Activated T-helper 2 cell treated with anti-CD3 and anti-CD28 coated beads, Interferon-gamma antibody, Interleukin-2, Interleukin-4, amounts not matched to agents 10 μg/mL and 5 μg/mL and 100 μg/mL, durations not matched to agents 14 hours and 24 hours and 36 hours (primary cell): ENCODE results near the gene LAMA4. TPM values are rescaled to one million over a fixed set of nuclear protein-coding genes. Genes with fewer than 3 reads are reported as not detected.

Experiments
- DNase-seq: peaks from one replicate; pipeline ENCODE4 v3.0.0; 2021; ENCODE audit warnings: low spot score
- H3K27ac Mint-ChIP-seq: one replicate; pipeline ENCODE4 v1.8.0; 2021; ENCODE audit warnings: mixed read lengths
- H3K27me3 Mint-ChIP-seq: one replicate; pipeline ENCODE4 v1.8.0; 2021; ENCODE audit warnings: low read depth, mixed read lengths
- H3K36me3 Mint-ChIP-seq: one replicate; pipeline ENCODE4 v1.8.0; 2021; ENCODE audit warnings: low read depth, mixed read lengths
- H3K4me1 Mint-ChIP-seq: one replicate; pipeline ENCODE4 v1.8.0; 2021; ENCODE audit warnings: low read depth, mixed read lengths
- H3K4me3 Mint-ChIP-seq: one replicate; pipeline ENCODE4 v1.8.0; 2021; ENCODE audit warnings: low read depth, mild to moderate bottlenecking, moderate library complexity, mixed read lengths
- H3K9me3 Mint-ChIP-seq: one replicate; pipeline ENCODE4 v1.8.0; 2021; ENCODE audit warnings: mixed read lengths
- intact Hi-C: fragments of 100-400 bp; cut with micrococcal nuclease; formaldehyde crosslinking; loops from one replicate; pipeline ENCODE4 v1.15.1; 2023
- total RNA-seq: library from RNA; stranded (reverse); gene quantifications from 2 replicates; pipeline ENCODE4 v1.2.3, GENCODE V29; 2022

LAMA4 gene
- total RNA-seq, 1 donor from 2014 or later = not detected

DNA sequence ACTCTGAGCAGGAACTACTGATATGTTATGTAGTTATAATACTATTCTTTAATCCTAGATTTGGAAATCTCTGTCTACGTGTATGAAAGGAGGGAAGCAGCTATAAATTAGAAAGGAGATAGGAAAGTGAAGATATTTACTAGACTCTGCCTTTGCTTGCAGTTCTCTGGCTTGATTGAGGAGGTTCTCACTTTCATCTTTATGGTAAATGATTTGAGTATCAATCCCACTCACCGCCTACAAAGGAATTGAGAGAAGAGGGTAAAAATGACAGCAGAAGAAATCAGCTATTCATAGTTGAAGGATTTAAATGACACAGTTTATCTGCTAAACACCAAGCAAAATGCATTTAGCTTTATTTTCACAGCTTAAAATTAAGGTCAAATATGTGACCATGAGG is 99.7 kb downstream of the LAMA4 start:
- H3K4me1 Mint-ChIP-seq = peaks cover 21% of the 10 kb centered on the region
- peaks cover 26% of the 10 kb centered on the region for H3K27me3 Mint-ChIP-seq
- no peak overlapping the region for H3K4me3 Mint-ChIP-seq
- H3K9me3 Mint-ChIP-seq = no peaks in the 10 kb centered on the region
- no peak for DNase-seq
- H3K27ac Mint-ChIP-seq = peak overlapping the region; percentile 18
- intact Hi-C loops = loop anchor here (5.0 kb wide), 1 partner anchor 37 kb away; no protein-coding TSS in a partner anchor
- H3K36me3 Mint-ChIP-seq = no peaks in the 10 kb centered on the region

DNA sequence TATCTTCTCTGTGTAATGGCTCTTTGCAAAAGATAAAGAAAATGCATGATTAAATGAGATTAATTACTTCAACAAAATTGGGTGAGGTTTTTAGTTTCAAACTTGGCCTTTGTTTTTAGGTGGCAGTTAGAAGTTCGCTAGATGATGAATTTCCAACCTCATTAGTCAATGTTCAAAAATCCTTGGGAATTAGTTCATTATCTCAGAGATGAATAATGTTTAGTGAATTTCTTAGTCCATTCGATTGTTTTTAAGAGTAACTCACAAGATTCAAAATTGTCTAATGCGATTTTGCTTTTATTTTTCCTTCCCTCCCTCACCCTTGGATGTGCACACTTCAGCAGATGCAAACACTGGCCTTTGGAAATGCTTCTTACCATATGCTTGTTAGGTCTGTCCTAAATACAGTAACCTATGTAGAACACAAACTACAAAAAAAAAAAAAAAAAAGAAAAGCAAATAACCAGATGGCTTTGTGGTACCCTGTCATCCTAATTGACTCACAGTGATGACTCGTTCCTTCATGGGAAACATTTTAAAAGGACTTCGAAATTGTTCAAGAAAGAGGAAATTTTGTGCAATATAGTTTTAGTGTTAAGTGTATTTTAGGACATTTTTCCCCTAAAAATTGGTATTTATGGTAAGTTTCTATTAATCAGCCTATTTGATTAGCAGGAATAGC is 100.3 kb downstream of the LAMA4 start:
- intact Hi-C loops = loop anchor here (5.0 kb wide), 1 partner anchor 37 kb away; no protein-coding TSS in a partner anchor
- no peak for DNase-seq
- no peaks in the 10 kb centered on the region for H3K36me3 Mint-ChIP-seq
- peaks cover 21% of the 10 kb centered on the region for H3K4me1 Mint-ChIP-seq
- H3K4me3 Mint-ChIP-seq = no peak overlapping the region
- peak overlapping the region; percentile 18 for H3K27ac Mint-ChIP-seq
- H3K27me3 Mint-ChIP-seq = peaks cover 22% of the 10 kb centered on the region
- H3K9me3 Mint-ChIP-seq = no peaks in the 10 kb centered on the region

DNA sequence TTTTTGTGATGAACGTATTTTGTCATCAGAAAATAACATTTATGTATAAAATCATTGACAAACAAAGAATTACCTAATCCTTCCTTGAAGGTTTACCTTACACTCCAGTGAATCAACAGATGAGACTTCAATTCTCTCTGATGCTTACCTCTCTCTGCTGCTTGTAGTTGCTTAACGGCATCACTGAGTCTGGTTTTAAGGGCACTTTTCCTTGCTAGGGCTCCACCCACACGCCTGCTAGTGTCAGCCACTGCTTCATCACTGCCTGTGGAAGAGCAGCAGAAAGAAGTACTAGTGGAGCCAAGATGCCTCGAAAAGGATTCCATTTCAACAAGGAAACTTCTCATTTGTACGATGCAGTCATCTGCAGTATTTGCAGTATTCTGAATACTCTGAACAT is 104.0 kb downstream of the LAMA4 start:
- no peak for DNase-seq
- Mint-ChIP-seq H3K27me3 (peaks cover 24% of the 10 kb centered on the region), H3K36me3 (no peaks in the 10 kb centered on the region), H3K4me1 (peaks cover 15% of the 10 kb centered on the region), H3K4me3 (no peak overlapping the region), H3K9me3 (no peaks in the 10 kb centered on the region), H3K27ac (no peak overlapping the region)
- intact Hi-C loops = loop anchor here (5.0 kb wide), 1 partner anchor 33 kb away; no protein-coding TSS in a partner anchor

DNA sequence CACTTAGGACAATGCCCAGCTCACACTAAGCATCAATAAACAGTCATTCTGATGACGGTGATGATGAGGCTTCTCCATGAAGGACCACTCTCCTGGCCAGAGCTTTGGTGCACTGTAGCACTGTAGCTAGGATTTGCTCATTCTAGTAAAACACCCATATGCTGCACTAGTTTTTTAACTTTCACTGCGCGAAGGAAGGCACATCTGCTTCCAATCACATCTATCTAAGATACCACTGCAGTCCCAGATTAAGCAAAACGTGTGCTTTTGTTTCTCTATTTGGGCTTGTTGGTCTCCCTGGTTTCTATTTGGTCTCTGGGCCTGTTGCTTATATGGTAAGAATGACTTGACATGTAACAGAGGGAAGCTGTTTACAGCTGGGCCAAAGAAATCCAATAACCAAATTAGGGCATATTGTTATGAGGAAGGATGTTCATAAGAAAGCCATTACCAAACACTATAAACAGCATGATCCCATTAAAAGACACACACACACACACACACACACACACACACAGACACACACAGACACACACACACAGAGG is 104.6 kb downstream of the LAMA4 start:
- H3K27ac Mint-ChIP-seq = no peak overlapping the region
- no peak for DNase-seq
- no peak overlapping the region for H3K4me3 Mint-ChIP-seq
- H3K9me3 Mint-ChIP-seq = no peaks in the 10 kb centered on the region
- H3K36me3 Mint-ChIP-seq = no peaks in the 10 kb centered on the region
- peaks cover 24% of the 10 kb centered on the region for H3K27me3 Mint-ChIP-seq
- intact Hi-C loops = loop anchor here (5.0 kb wide), 1 partner anchor 32 kb away; no protein-coding TSS in a partner anchor
- H3K4me1 Mint-ChIP-seq = peaks cover 13% of the 10 kb centered on the region

DNA sequence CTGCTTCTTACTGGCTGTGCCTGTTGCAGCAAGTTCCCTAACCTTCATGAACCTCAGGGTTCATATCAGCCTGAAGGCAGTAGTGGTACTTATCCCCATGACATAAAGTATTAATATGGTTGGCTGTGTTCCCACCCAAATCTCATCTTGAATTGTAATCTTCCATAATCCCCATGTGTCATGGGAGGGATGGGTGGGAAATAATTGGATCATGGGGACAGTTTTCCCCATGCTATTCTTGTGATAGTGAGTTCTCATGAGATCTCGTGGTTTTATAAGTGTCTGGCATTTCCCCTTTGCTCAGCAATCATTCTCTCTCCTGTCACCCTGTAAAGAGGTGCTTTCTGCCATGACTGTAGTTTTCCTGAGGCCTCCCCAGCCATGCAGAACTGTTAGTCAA is 105.1 kb downstream of the LAMA4 start:
- Mint-ChIP-seq H3K36me3 (no peaks in the 10 kb centered on the region), H3K4me3 (no peak overlapping the region), H3K27ac (no peak overlapping the region), H3K27me3 (peaks cover 24% of the 10 kb centered on the region), H3K4me1 (peaks cover 8% of the 10 kb centered on the region), H3K9me3 (no peaks in the 10 kb centered on the region)
- DNase-seq = no peak
- intact Hi-C loops = no loop called here

DNA sequence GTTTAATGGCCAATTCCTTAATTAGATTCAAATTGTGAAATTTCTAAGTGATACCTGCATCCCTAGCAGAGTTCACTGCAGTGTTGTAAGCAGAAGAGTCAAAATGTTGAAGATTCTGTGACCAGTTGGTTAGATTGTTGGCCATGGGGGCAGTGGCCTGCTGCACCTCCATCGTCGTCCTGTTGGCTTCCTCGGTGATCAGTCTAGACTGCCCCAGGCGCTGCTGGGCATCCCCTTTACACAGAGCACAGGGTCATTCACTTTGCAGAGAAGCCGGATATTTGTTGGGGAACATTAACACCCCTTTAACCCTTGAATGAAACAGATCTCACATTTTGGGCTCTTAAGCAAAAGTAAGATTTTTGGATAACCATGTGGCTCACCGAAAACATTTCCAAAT is 106.3 kb downstream of the LAMA4 start:
- Mint-ChIP-seq H3K4me3 (no peak overlapping the region), H3K36me3 (no peaks in the 10 kb centered on the region)
- intact Hi-C loops = no loop called here

DNA sequence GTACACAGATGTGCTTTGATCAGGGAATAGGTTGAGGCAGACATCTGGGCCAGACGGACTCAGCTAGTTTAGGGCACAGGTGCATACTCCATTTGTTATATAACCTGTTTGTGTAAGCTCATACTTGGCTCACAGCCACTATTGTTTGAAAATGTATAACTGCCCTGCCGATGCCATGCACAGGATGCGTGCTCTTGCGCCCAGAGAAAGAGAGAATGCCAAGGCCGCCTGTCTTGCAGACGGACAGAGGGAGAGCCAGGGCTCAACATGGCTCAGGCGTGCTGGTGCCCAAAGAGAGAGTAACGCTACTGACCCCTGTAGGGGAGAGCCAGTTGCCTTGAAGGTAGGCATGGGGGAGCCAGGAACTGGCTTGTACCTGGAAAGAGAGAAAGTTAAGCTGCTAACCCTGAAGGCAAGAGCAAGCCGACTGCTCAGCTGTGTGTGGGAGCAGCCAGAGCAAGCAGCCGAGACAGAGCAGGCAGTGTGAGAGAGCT is 109.2 kb downstream of the LAMA4 start:
- H3K9me3 Mint-ChIP-seq = no peaks in the 10 kb centered on the region
- H3K4me3 Mint-ChIP-seq = no peak overlapping the region
- no peak for DNase-seq
- peaks cover 15% of the 10 kb centered on the region for H3K27me3 Mint-ChIP-seq
- intact Hi-C loops = no loop called here
- no peaks in the 10 kb centered on the region for H3K4me1 Mint-ChIP-seq
- no peaks in the 10 kb centered on the region for H3K36me3 Mint-ChIP-seq
- no peak overlapping the region for H3K27ac Mint-ChIP-seq

More for the DNA sequence above, 106.3 kb downstream of the LAMA4 start:
- DNase-seq = no peak
- Mint-ChIP-seq H3K27me3 (peaks cover 23% of the 10 kb centered on the region), H3K27ac (no peak overlapping the region), H3K4me1 (peaks cover 3% of the 10 kb centered on the region), H3K9me3 (no peaks in the 10 kb centered on the region)

DNA sequence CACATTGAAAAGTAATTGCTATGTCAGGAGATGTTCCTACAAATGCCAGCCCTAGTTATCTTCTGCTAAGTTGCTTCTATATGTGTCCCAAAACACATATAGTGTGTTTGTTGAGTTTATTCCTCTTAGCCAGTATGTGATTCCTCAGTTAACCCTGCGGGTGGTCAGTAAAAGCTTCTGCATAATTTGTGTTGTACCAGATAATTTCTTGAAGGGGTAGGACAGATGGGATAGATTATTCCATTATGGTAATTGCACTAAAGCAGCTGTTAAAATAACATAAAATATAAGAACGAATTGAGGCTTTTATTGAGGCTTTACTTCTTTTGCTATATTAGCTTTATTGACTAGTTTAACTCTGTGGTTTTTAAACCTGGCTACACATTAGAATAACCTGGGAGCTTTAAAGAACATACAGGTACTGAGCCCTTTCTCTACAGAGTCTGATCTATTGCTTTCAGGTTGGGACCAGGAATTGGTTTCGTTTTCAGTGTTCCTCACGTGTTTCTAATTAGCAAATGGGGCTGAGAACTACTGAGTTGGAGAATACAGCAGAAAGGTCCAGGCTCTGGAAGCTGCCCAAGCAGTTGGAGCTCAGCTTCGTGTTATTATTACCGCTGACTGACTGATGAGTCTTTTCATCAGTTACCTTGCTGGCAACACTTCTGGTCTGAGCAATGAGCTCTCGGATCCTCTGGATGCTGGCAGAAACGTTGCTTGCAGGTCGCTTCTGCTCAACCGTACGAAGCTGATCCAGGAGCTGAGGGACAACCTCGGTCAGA is 110.0 kb downstream of the LAMA4 start:
- peaks cover 17% of the 10 kb centered on the region for H3K27me3 Mint-ChIP-seq
- no peak for DNase-seq
- no peaks in the 10 kb centered on the region for H3K9me3 Mint-ChIP-seq
- H3K4me3 Mint-ChIP-seq = no peak overlapping the region
- intact Hi-C loops = no loop called here
- H3K4me1 Mint-ChIP-seq = no peaks in the 10 kb centered on the region
- no peaks in the 10 kb centered on the region for H3K36me3 Mint-ChIP-seq
- no peak overlapping the region for H3K27ac Mint-ChIP-seq

DNA sequence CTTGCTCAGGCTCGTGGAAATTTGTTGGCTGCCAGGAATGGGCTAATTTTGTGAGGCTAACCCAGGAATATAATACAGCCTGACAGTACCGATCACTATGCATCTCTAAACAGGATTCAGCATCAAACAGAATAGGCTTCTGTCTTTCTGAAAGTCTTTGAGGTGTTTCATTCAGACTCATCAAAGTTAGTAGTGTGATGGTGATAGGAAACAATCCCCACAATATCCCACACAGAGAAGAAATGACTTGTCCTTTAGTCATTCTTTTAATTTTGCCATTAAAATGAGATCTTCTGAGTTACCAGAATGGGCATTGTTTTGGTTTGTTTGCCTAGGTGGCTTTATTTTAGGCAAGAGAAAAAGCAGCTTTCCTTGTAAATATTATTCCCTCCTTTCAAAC is 112.7 kb downstream of the LAMA4 start:
- Mint-ChIP-seq H3K27ac (no peak overlapping the region), H3K4me3 (no peak overlapping the region), H3K9me3 (no peaks in the 10 kb centered on the region), H3K36me3 (no peaks in the 10 kb centered on the region), H3K4me1 (no peaks in the 10 kb centered on the region), H3K27me3 (peaks cover 9% of the 10 kb centered on the region)
- no peak for DNase-seq
- intact Hi-C loops = no loop called here

DNA sequence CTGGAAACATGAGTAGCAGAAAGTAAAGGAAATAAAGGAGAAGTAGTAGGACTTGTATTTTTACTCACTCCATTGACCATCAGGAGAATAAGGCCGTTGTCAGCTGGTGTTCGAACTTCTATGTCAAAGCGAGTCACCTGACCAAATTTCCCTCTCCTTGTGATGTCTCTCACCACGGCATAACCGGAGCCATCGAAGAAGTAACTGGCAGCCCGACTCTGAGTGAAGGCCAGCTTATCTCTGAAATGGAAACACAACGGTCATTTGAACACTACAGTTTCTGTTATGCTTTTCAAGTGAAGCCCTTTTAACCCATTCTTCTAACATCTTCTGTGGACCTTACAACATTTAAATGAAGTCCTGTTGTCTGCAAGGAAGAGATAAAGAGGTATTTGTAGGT is 115.3 kb downstream of the LAMA4 start:
- H3K36me3 Mint-ChIP-seq = no peaks in the 10 kb centered on the region
- H3K4me1 Mint-ChIP-seq = no peaks in the 10 kb centered on the region
- DNase-seq = no peak
- no peak overlapping the region for H3K4me3 Mint-ChIP-seq
- intact Hi-C loops = no loop called here
- H3K27ac Mint-ChIP-seq = no peak overlapping the region
- H3K9me3 Mint-ChIP-seq = no peaks in the 10 kb centered on the region
- H3K27me3 Mint-ChIP-seq = peaks cover 14% of the 10 kb centered on the region

DNA sequence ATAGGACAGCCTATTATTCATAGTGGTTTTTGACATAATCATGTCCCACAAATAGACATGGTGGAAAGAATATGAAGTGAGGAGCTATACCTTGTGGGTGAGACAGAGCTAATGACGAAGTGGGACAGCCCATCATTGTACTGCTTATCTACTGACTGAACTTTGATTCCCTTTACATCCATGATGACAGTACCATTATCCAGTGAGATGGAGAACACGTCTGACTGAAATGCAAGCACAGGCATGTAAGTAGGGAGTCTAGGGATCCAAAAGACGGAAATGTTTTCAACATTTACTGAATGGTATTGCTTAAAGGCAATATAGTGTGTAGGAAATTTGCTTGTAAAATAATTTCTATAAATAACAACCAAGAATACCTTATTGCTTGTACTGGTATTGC is 123.5 kb downstream of the LAMA4 start:
- intact Hi-C loops = no loop called here
- Mint-ChIP-seq H3K36me3 (no peaks in the 10 kb centered on the region), H3K4me3 (no peak overlapping the region)

DNA sequence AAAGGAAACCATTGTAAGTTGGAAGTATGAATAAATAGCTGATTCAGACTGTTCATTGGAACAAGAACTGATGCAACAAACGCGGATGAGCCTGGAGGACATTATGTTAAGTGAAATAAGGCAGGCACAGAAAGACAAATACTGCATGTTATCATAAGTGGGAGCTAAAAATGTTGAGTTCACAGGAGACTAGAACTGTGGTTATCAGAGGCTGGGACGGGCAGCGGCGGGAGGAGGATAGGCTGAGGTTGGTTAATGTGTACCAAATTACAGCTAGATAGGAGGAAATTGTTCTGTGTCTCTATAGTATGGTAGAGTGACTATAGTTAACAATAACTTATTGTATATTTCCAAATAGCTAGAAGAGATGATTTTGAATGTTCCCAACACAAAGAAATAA is 126.2 kb downstream of the LAMA4 start:
- Mint-ChIP-seq H3K27ac (no peak overlapping the region), H3K36me3 (no peaks in the 10 kb centered on the region), H3K27me3 (peaks cover 27% of the 10 kb centered on the region), H3K4me3 (no peak overlapping the region), H3K9me3 (no peaks in the 10 kb centered on the region), H3K4me1 (no peaks in the 10 kb centered on the region)
- no peak for DNase-seq
- intact Hi-C loops = no loop called here

More for the DNA sequence above, 123.5 kb downstream of the LAMA4 start:
- no peaks in the 10 kb centered on the region for H3K4me1 Mint-ChIP-seq
- H3K27me3 Mint-ChIP-seq = peaks cover 28% of the 10 kb centered on the region
- no peak for DNase-seq
- H3K9me3 Mint-ChIP-seq = no peaks in the 10 kb centered on the region
- no peak overlapping the region for H3K27ac Mint-ChIP-seq

DNA sequence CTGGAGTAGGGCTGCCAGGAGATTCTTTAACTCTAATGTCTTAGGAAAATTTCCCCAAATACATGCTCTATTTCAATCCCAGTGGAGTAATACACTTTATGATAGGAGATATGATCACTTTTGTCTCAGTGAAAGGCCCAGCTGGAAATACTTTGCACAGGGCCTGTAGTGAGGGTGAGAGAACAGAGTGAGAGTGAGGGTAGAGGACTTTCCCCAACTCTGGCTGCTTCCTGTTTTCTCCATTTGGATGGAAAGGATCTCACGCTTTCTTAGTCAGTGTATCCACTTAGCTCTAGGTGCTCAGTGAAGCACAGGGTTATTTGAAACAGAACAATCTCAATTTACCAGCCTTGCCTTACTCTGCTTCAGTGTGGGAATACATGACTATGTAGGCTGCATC is 130.4 kb downstream of the LAMA4 start:
- intact Hi-C loops = no loop called here
- no peaks in the 10 kb centered on the region for H3K36me3 Mint-ChIP-seq
- H3K9me3 Mint-ChIP-seq = no peaks in the 10 kb centered on the region
- no peaks in the 10 kb centered on the region for H3K4me1 Mint-ChIP-seq
- no peak overlapping the region for H3K4me3 Mint-ChIP-seq
- H3K27me3 Mint-ChIP-seq = peaks cover 19% of the 10 kb centered on the region
- no peak overlapping the region for H3K27ac Mint-ChIP-seq
- DNase-seq = no peak
